MM.1S (cell line): ENCODE measurements around the gene FAF1.

ENCODE experiments used
- CTCF ChIP-seq: fragments of 300-600 bp; sonication (generic); IDR thresholded peaks from 2 replicates; pipeline ENCODE4 v1.5.1; 2016; ENCODE audit warnings: antibody characterized with exemption, low read length, mixed read lengths
- EZH2 ChIP-seq: fragments of 300-600 bp; sonication (generic); optimal IDR thresholded peaks from 2 replicates; pipeline ENCODE3; 2017; ENCODE audit warnings: low read depth, mild to moderate bottlenecking, antibody characterized with exemption, low read length, mixed read lengths
- EZH2phosphoT487 ChIP-seq: fragments of 300-600 bp; sonication (generic); IDR thresholded peaks from 2 replicates; pipeline ENCODE4 v1.6.1; 2018; ENCODE audit warnings: antibody characterized with exemption, low read length

- TF ChIP-seq CTCF, result no peak
- TF ChIP-seq EZH2, result no peak
- no peak for TF ChIP-seq EZH2phosphoT487
These were observed 82.4 kb downstream of the FAF1 start for GRCh38 chr1:50877641-50878040.
